ENCODE results near the gene FGFR2.

- TF ChIP-seq CTCF (IDR thresholded peaks at IDR 0.05; ENCODE audit: low read depth, low read length, missing input control) (no peak), JUND (IDR thresholded peaks at IDR 0.05) (no peak), RAD21 (IDR thresholded peaks at IDR 0.05) (no peak), YY1 (IDR thresholded peaks at IDR 0.05) (no peak), FOXA1 (IDR thresholded peaks at IDR 0.05) (no peak), TAF1 (conservative IDR thresholded peaks at IDR 0.05) (no peak), SP1 (IDR thresholded peaks at IDR 0.05) (no peak), REST (IDR thresholded peaks at IDR 0.05) (no peak), MAX (IDR thresholded peaks at IDR 0.05) (no peak), ATF3 (IDR thresholded peaks at IDR 0.05) (no peak), EGR1 (IDR thresholded peaks at IDR 0.05; ENCODE audit: low read depth in 2 of 2) (no peak), RXRA (IDR thresholded peaks at IDR 0.05) (no peak), GABPA (IDR thresholded peaks at IDR 0.05 in 1 of 2, conservative IDR thresholded peaks at IDR 0.05 in 1 of 2) (no peak), ZBTB33 (IDR thresholded peaks at IDR 0.05) (no peak)
These were observed 13.3 kb upstream of the FGFR2 start for GRCh38 chr10:121611393-121612159.

All from liver (tissue), 3 donors.